SK-N-MC (cell line): ENCODE results near the gene BTBD17.

ENCODE experiments used
- EZH2 ChIP-seq: fragments of 200-600 bp; sonication (generic); IDR thresholded peaks from one replicate; pipeline ENCODE4 v1.6.1; 2017; ENCODE audit warnings: antibody characterized with exemption
- FOXP2 ChIP-seq: optimal IDR thresholded peaks from 2 replicates; pipeline ENCODE3; 2011; ENCODE audit warnings: mild to moderate bottlenecking, moderate library complexity; ENCODE audit not compliant: insufficient read depth; ENCODE audit errors: extremely low read length, control extremely low read depth
- POLR2AphosphoS5 ChIP-seq: IDR thresholded peaks from 2 replicates; pipeline ENCODE4 v1.6.1; 2012; ENCODE audit warnings: mild to moderate bottlenecking, low read depth, low read length, borderline replicate concordance

- TF ChIP-seq POLR2AphosphoS5 (no peak), EZH2 (no peak), FOXP2 (no peak)
Measured at GRCh38 chr17:74380959-74381808, 19.5 kb upstream of the BTBD17 start.
